H9 (cell line): ENCODE measurements around the gene TENT5C. TPM values are rescaled to one million over a fixed set of nuclear protein-coding genes. Genes with fewer than 3 reads are reported as not detected.

Experiments used
- DNase-seq: peaks from one replicate; pipeline ENCODE4 v3.0.0-alpha.2; 2017
- H2AFZ ChIP-seq: one replicate; pipeline ENCODE4 v1.6.1; 2013; ENCODE audit warnings: mild to moderate bottlenecking, low read length, control low read depth, moderate library complexity
- H2AK5ac ChIP-seq: 2 replicates; pipeline ENCODE4 v1.6.1; 2013; ENCODE audit warnings: low read length, control low read depth, mixed read lengths; ENCODE audit not compliant: insufficient read length
- H2BK120ac ChIP-seq: one replicate; pipeline ENCODE4 v1.6.1; 2013; ENCODE audit warnings: low read depth, mild to moderate bottlenecking, low read length, control low read depth, inconsistent platforms; ENCODE audit not compliant: poor library complexity, severe bottlenecking
- H2BK12ac ChIP-seq: 2 replicates; pipeline ENCODE4 v1.6.1; 2013; ENCODE audit warnings: low read length, control low read depth, mixed read lengths, low read depth; ENCODE audit not compliant: insufficient read length
- H2BK15ac ChIP-seq: 2 replicates; pipeline ENCODE4 v1.6.1; 2013; ENCODE audit warnings: low read depth, low read length, control low read depth
- H2BK20ac ChIP-seq: one replicate; pipeline ENCODE4 v1.6.1; 2013; ENCODE audit warnings: low read depth, mild to moderate bottlenecking, low read length, control low read depth, inconsistent platforms; ENCODE audit not compliant: poor library complexity, severe bottlenecking
- H2BK5ac ChIP-seq: 2 replicates; pipeline ENCODE4 v1.6.1; 2013; ENCODE audit warnings: low read length, control low read depth, mixed read lengths; ENCODE audit not compliant: insufficient read length
- H3K14ac ChIP-seq: 2 replicates; pipeline ENCODE4 v1.6.1; 2013; ENCODE audit warnings: low read length, control low read depth; ENCODE audit not compliant: insufficient read depth
- H3K18ac ChIP-seq: 2 replicates; pipeline ENCODE4 v1.6.1; 2013; ENCODE audit warnings: low read depth, mild to moderate bottlenecking, mixed read lengths, low read length, control low read depth; ENCODE audit not compliant: insufficient read length
- H3K23ac ChIP-seq: 2 replicates; pipeline ENCODE4 v1.6.1; 2013; ENCODE audit warnings: low read length, control low read depth, mixed read lengths, low read depth; ENCODE audit not compliant: insufficient read length
- H3K23me2 ChIP-seq: 2 replicates; pipeline ENCODE4 v1.6.1; 2013; ENCODE audit warnings: low read depth, mild to moderate bottlenecking, mixed read lengths, low read length, control low read depth; ENCODE audit not compliant: insufficient read length, poor library complexity, severe bottlenecking
- H3K27ac ChIP-seq: 2 replicates; pipeline ENCODE4 v1.5.1; 2013; ENCODE audit warnings: low read length, control low read depth, mixed read lengths, low read depth; ENCODE audit not compliant: insufficient read length
- H3K27me3 ChIP-seq: 2 replicates; pipeline ENCODE4 v1.6.1; 2013; ENCODE audit warnings: low read length, control low read depth, inconsistent platforms; ENCODE audit not compliant: insufficient read depth
- H3K4ac ChIP-seq: 2 replicates; pipeline ENCODE4 v1.6.1; 2013; ENCODE audit warnings: low read depth, mild to moderate bottlenecking, control low read depth, inconsistent platforms, low read length, moderate library complexity
- H3K4me1 ChIP-seq: 2 replicates; pipeline ENCODE4 v1.6.1; 2013; ENCODE audit warnings: low read length, control low read depth, inconsistent platforms; ENCODE audit not compliant: insufficient read depth
- H3K4me2 ChIP-seq: 2 replicates; pipeline ENCODE4 v1.6.1; 2013; ENCODE audit warnings: low read length, control low read depth, mixed read lengths; ENCODE audit not compliant: insufficient read length, insufficient read depth
- H3K56ac ChIP-seq: 2 replicates; pipeline ENCODE4 v1.6.1; 2013; ENCODE audit warnings: low read depth, mild to moderate bottlenecking, mixed read lengths, low read length, control low read depth; ENCODE audit not compliant: insufficient read length
- H3K79me1 ChIP-seq: 2 replicates; pipeline ENCODE4 v1.6.1; 2013; ENCODE audit warnings: low read depth, mild to moderate bottlenecking, moderate library complexity, low read length, control low read depth, inconsistent platforms; ENCODE audit not compliant: insufficient read depth, poor library complexity, severe bottlenecking
- H3K79me2 ChIP-seq: 2 replicates; pipeline ENCODE4 v1.6.1; 2013; ENCODE audit warnings: low read length, control low read depth, inconsistent platforms; ENCODE audit not compliant: insufficient read depth
- H3K9ac ChIP-seq: 2 replicates; pipeline ENCODE4 v1.6.1; 2013; ENCODE audit warnings: low read length, control low read depth, mixed read lengths; ENCODE audit not compliant: insufficient read length; ENCODE audit errors: extremely low read depth
- H3K9me3 ChIP-seq: one replicate; pipeline ENCODE4 v1.6.1; 2013; ENCODE audit warnings: low read depth, low read length, inconsistent platforms; ENCODE audit not compliant: control insufficient read depth
- H3T11ph ChIP-seq: one replicate; pipeline ENCODE4 v1.6.1; 2013; ENCODE audit warnings: mild to moderate bottlenecking, low read length, control low read depth, inconsistent platforms
- H4K20me1 ChIP-seq: one replicate; pipeline ENCODE4 v1.6.1; 2013; ENCODE audit not compliant: control insufficient read depth, insufficient read length, insufficient read depth
- H4K5ac ChIP-seq: 2 replicates; pipeline ENCODE4 v1.6.1; 2013; ENCODE audit warnings: low read depth, mild to moderate bottlenecking, mixed read lengths, low read length, control low read depth; ENCODE audit not compliant: insufficient read length
- H4K8ac ChIP-seq: replicated peaks from 2 replicates; pipeline ENCODE4 v1.6.1; 2013; ENCODE audit warnings: low read length, control low read depth, mixed read lengths, low read depth; ENCODE audit not compliant: insufficient read length
- H4K91ac ChIP-seq: 2 replicates; pipeline ENCODE4 v1.6.1; 2013; ENCODE audit warnings: low read depth, mild to moderate bottlenecking, moderate library complexity, mixed read lengths, low read length, control low read depth; ENCODE audit not compliant: insufficient read length
- H3K27ac Mint-ChIP-seq, 3 experiments: 2 replicates in 2 of 3; 3 replicates in 1 of 3; pipeline ENCODE4 v1.8.0; 2020 to 2021; ENCODE audit warnings: mixed read lengths in 3 of 3, mild to moderate bottlenecking in 1 of 3, moderate library complexity in 1 of 3
- H3K27me3 Mint-ChIP-seq: 2 replicates; pipeline ENCODE4 v1.8.0; 2021; ENCODE audit warnings: low read depth, mild to moderate bottlenecking, moderate library complexity, mixed read lengths
- H3K36me3 Mint-ChIP-seq, 3 experiments: 2 replicates in 2 of 3; 3 replicates in 1 of 3; pipeline ENCODE4 v1.8.0; 2020 to 2021; ENCODE audit warnings: low read depth in 3 of 3, mixed read lengths in 3 of 3; ENCODE audit not compliant: insufficient read depth in 1 of 3
- H3K4me1 Mint-ChIP-seq, 2 experiments: 2 replicates each; pipeline ENCODE4 v1.8.0; 2020; ENCODE audit warnings: mixed read lengths in 2 of 2
- H3K4me3 Mint-ChIP-seq, 2 experiments: 2 replicates in 1 of 2; 3 replicates in 1 of 2; pipeline ENCODE4 v1.8.0; 2020 to 2021; ENCODE audit warnings: mild to moderate bottlenecking in 2 of 2, mixed read lengths in 2 of 2, moderate library complexity in 1 of 2
- H3K9me3 Mint-ChIP-seq, 2 experiments: 2 replicates in 1 of 2; 3 replicates in 1 of 2; pipeline ENCODE4 v1.8.0; 2020; ENCODE audit warnings: mild to moderate bottlenecking in 2 of 2, mixed read lengths in 2 of 2, moderate library complexity in 1 of 2
- WGBS: extraction: QIAGEN DNeasy Blood & Tissue Kit; methylation state at CpG from one replicate; pipeline ENCODE4 v1.1.7; 2013; ENCODE audit warnings: missing lambda C conversion rate, low lambda C conversion rate, mixed read lengths; ENCODE audit not compliant: insufficient read length; ENCODE audit errors: extremely low coverage; 5-methylcytosine and 5-hydroxymethylcytosine counted together
- total RNA-seq: library from RNA; stranded (reverse); gene quantifications from 2 replicates; pipeline ENCODE4 v1.2.1, GENCODE V29; 2021
- TF ChIP-seq, protein P1 (sequence below): fragments of 200-600 bp; sonication (generic); conservative IDR thresholded peaks from 3 replicates; pipeline ENCODE4 v1.8.0; 2021; ENCODE audit warnings: antibody characterized with exemption, mild to moderate bottlenecking

TENT5C gene
- total RNA-seq, 1 experiment from 2014 or later, result 0.37 TPM

DNA sequence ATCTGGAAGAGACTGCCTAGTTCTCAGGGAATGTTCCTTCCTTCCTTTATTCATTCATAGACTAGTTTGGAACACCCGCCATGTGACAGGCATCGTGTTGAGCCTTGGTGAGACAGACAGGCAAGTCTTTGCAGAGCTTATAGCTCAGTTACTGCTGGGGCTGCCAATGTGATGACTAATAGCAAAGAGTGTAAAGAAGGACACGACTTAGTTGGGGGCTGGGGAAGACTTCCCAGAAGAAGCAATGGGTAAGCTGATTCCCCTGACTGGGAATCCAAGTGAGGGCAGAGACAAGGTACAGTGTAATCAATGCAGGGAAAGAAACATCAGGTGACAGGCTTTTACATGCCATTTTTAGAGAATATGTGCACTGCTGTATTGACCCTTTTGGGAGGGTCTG is 51.2 kb downstream of the TENT5C start:
- peaks cover 0 to 6% (median 0%) of the 10 kb centered on the region in 3 experiments; a peak in 4 of 7 replicates for H3K36me3 Mint-ChIP-seq
- H3K14ac ChIP-seq, result no peak overlapping the region
- no peak overlapping the region for H3K9ac ChIP-seq
- H3T11ph ChIP-seq, result no peak overlapping the region
- H3K9me3 ChIP-seq, result no peaks in the 10 kb centered on the region
- no peak overlapping the region for H3K4me2 ChIP-seq
- H3K9me3 Mint-ChIP-seq, result peaks cover 2 to 6% of the 10 kb centered on the region in 2 experiments; a peak in 4 of 5 replicates
- no peak overlapping the region for H4K5ac ChIP-seq
- TF ChIP-seq, protein P1, sequence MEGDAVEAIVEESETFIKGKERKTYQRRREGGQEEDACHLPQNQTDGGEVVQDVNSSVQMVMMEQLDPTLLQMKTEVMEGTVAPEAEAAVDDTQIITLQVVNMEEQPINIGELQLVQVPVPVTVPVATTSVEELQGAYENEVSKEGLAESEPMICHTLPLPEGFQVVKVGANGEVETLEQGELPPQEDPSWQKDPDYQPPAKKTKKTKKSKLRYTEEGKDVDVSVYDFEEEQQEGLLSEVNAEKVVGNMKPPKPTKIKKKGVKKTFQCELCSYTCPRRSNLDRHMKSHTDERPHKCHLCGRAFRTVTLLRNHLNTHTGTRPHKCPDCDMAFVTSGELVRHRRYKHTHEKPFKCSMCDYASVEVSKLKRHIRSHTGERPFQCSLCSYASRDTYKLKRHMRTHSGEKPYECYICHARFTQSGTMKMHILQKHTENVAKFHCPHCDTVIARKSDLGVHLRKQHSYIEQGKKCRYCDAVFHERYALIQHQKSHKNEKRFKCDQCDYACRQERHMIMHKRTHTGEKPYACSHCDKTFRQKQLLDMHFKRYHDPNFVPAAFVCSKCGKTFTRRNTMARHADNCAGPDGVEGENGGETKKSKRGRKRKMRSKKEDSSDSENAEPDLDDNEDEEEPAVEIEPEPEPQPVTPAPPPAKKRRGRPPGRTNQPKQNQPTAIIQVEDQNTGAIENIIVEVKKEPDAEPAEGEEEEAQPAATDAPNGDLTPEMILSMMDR, result no peak
- no CpG with 5 or more reads among the region's 3 CpGs for WGBS
- no peak overlapping the region for H2AFZ ChIP-seq
- H3K23me2 ChIP-seq, result no peaks in the 10 kb centered on the region
- peaks cover 20 to 34% of the 10 kb centered on the region in 2 experiments for H3K4me1 Mint-ChIP-seq
- no peaks in the 10 kb centered on the region for H3K27me3 ChIP-seq
- no peak overlapping the region for H2BK5ac ChIP-seq
- H2BK12ac ChIP-seq, result no peak overlapping the region
- H2AK5ac ChIP-seq, result no peak overlapping the region
- no peak overlapping the region for H3K23ac ChIP-seq
- H2BK20ac ChIP-seq, result no peak overlapping the region
- no peak overlapping the region for H3K27ac Mint-ChIP-seq
- H3K79me1 ChIP-seq, result no peaks in the 10 kb centered on the region
- peaks cover 5% of the 10 kb centered on the region for H3K4me1 ChIP-seq
- no peak overlapping the region for H3K56ac ChIP-seq
- H4K20me1 ChIP-seq, result no peaks in the 10 kb centered on the region
- DNase-seq, result no peak
- H3K18ac ChIP-seq, result no peak overlapping the region
- no peak overlapping the region for H3K27ac ChIP-seq
- H2BK120ac ChIP-seq, result no peak overlapping the region
- H3K79me2 ChIP-seq, result no peaks in the 10 kb centered on the region
- H3K4ac ChIP-seq, result no peak overlapping the region
- peaks cover 5% of the 10 kb centered on the region for H3K27me3 Mint-ChIP-seq
- no peak overlapping the region for H4K91ac ChIP-seq
- H3K4me3 Mint-ChIP-seq, result no peak overlapping the region
- no peak overlapping the region for H4K8ac ChIP-seq
- no peak overlapping the region for H2BK15ac ChIP-seq
